T1000 (cell line): ENCODE measurements around the gene SYCP2L.

ENCODE experiments used
- DNase-seq: peaks from one replicate; lab custom pipeline; 2025; ENCODE audit warnings: mixed read lengths; lab: John Stamatoyannopoulos, UW

The SYCP2L gene

DNA sequence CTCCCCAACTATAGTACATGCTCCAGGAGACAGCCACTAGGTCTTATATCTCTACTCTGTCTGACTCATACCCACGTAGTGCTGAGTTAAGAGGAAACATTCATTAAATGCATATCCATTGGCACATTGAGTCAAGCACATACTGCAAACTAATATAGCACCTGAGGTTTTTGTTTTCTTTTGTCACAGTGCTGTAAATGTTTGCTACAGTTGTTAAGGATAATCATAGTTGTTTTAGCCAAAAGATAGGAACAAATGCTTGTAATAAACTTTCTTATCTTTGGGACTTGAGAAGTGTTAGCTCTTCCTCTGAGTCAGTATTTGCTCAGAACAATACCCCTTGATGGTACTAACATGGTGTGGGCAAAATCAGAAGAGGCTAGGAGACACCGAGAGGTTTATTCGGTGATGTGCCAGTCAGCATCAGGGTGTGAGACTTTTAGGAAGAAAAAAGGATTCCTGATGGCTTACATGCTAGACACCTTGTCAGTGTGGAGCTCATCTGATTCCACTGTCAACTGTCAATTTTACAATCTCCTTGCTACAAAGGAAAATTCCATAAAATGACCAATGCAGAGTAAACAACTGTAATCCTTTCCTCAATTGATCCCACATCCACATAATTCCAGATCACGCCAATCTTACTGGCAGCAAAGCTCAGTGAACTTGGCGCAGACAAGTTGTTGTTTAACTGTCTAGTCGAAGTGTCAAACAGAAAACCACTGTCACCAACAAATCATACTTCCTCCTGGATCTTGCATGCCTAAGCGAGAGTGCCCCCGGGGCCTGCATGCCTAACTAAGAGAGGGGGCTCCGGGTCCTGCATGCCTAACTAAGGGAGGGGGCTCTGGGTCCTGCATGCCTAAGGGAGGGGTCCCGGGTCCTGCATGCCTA, 121.1 kb downstream of the SYCP2L start:
- no peak for DNase-seq

DNA sequence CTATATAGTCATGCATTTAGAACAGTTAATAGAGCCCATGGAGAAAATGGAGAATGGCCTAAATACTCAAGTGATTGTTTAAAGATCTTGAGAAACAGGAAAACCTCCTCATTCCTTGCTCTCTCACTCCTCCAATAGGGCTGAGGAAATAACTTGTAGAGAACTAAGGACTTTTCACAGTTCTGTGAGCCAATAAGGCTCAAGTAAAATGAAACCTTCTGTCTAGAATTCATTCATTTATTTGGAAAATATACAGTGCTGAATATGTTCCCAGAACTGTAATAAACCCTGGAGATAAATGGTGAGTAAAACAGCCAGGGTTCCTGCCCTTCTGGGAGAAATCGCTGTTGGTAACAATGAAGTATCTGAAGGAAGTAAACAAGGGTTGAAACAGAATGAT, 122.0 kb downstream of the SYCP2L start:
- DNase-seq = no peak

DNA sequence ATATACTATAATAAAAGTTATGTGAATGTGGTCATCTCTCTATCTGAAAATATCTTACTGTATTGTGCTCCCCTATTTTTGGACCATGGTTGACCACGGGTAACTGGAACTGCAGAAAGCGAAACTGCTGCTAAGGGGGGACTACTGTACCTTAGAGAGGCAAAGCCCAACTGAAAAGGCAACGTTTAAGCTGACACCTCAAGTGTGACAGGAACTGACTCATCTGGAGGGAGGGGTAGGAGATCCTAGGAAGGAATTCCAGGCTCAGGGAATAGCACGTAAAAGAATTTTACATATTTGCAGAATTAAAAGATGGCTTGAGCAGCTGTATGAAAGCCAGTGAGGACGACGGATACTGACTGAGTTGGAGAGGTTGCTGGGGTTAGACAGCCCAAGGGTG, 122.5 kb downstream of the SYCP2L start:
- DNase-seq = no peak

DNA sequence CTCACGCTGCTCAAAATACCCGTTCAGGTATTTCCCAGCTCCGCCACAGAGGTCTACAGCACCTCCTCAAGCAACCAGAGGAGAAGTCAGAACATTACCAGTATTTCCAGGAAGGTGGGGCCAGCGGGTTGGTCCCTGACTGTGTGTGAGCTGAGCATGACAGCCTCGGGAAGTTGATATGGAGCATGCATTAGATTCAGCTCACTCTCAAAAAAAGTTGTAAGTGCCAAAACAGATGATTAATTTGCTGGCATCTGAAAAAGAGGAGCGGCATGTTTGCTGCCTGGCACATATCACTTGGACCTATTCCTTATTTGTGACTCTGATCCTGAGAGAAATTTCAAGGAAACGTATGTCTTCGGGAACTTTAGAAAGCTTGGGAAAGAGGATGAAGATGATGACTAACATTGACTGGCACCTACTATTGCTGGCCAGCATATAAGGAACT, 125.0 kb downstream of the SYCP2L start:
- no peak for DNase-seq

DNA sequence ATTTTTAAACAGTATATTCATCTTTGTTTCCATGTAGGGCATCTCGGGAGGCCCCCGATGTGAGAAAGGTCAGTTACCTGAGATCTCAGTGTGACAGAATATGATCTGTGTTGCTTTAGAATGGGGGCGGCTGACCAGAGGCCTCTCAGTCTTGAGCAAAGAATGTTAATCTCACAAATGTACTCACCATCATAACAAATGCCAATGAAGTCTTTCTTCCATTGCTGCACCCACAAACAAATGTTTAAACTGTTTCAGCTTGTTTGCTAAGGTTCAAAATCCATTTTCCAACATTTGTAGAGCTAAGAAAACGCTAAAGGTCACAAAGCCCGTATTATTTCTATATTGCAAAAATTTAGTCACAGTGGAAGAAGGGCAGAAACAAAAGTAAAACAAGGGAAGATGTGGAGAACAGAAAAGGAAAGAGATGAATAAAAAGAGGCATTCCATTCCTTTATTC, 125.5 kb downstream of the SYCP2L start:
- DNase-seq = no peak

DNA sequence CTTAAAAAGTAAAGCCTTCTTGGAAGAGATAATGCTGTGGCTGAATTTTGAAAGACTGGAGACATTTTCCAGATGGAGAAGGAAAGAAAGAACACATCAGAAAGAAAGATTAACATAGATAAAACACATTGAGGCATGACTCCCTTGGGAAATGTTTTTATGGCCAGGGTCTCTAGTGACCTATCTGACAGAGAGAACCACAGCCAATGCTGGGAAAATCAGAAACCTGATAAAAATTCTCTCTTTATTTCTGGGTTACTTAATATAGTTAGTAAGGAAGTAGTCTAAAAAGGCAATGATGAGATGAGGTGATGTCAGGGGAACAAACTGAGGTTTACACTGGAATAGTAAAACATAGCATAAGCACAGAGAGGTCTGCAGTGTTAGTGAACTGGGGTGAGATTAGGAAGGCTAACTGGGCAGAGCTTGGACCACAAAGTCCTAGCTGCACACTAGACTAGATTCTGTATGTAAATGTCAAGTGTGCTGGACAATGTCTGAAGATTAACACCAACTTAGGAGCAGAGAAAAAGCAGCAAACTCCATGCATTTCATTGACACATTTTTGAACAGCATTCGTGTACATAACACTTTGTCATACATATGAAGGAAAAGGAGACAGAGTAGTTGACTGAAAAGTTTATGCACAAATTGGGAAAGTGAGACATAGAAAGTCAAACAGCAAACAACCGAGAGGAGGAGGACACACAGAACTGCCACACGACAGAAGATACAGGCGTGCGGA, 126.3 kb downstream of the SYCP2L start:
- no peak for DNase-seq

DNA sequence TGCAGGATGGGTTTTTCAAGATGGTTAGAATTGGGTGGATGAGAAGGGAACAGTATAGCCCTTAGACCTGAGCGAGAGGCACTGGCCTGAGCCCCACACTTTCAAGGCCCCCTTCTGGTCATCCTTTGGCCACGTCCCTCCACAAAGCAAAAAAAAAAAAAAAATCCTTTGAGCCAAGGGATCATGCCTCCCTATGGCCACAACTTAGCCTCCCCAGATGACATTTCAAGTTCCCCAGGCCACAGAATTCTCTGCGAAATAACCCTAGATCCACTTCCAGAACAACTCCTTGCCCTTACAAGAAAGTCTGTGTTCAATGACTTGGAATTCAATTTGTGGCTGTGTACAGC, 126.8 kb downstream of the SYCP2L start:
- no peak for DNase-seq

DNA sequence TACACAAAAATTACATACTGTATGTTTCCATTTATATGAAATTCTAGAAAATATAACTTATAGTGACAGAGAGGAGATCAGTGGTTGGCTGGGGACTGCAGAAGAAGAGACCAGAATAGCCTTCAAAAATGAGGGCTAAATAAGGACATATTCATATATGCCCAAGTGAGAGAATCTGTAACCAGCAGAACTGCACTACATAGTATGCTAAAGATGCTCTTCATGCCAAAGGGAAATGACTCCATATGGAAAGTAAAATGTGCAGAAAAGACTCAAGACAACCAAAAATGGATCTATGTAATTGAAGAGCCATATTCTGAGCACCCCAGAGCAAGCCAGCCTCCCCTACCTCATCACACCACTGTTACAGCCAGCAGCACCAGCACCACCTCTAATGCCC, 128.2 kb downstream of the SYCP2L start:
- DNase-seq = no peak

DNA sequence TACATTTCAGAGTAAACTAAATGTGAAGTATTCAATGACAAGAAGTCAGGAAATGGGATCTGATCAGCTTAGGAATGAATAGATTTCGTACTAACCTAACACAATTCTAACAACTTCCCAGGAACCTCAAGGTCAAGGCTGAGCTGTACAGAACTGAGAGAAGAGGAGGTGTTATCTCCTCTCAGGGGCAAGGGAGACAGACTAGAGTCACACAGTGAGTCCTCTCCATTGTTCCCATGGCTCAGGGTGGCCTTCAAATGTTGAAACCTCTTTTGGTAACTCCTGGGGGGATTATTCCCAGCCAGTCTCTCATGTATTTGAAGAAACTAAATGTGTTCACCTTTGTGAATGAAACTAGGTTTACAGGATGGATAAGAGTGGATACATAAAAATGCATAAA, 129.6 kb downstream of the SYCP2L start:
- no peak for DNase-seq

DNA sequence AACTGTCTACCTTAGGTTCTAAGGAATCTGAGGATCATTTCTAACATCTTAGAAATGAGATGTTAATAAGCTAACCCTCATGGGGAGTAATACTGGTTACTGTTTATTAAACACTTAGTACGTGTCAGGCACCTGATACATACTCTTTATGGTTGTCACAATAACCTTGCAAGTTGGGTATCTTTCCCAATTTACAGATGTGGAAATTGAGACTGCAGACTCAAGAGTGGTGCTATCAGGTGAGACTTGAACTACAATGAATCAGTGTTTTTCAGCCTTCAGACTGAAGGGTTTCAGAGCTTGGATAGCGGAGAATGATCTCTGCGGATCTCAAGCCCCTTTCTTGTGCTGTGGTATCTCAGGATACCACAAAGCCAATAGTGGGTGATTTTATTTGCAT, 130.2 kb downstream of the SYCP2L start:
- no peak for DNase-seq

DNA sequence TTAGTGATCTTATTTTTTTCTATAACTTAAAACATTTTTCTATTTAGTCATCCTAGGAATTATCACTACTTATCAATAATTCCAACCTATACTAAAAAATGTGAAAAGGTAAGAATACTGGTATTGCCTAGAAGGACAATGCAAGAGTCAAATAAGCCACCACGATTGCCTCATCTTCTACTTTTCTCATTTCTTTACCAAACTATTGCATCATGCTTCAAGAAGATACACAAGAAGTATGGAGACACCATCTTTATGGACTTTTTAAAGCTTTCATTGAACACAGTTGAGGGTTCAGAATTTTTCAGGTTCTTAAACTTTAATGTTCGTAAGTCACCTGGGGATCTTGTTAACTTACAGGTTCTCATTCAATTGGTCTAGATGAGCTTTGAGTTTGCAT, 131.4 kb downstream of the SYCP2L start:
- no peak for DNase-seq

DNA sequence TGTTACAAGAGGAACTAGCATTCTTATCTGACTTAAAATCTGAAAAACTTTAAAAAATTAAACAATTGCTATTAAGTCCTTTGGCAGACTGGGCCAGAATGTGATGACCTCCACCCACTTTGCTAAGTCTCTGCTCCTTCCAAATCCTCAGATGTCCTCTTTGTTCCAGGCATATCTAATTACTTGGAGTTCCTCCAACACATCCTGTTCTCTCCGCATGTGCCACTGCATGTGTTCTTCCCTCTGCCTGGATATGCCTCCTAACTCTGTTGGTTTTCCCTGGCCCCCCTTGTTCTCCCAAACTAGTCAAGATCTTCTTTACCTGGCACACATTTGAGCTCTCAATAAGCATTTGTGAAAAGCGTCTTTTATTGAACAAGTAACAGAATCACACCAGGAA, 134.2 kb downstream of the SYCP2L start:
- no peak for DNase-seq

DNA sequence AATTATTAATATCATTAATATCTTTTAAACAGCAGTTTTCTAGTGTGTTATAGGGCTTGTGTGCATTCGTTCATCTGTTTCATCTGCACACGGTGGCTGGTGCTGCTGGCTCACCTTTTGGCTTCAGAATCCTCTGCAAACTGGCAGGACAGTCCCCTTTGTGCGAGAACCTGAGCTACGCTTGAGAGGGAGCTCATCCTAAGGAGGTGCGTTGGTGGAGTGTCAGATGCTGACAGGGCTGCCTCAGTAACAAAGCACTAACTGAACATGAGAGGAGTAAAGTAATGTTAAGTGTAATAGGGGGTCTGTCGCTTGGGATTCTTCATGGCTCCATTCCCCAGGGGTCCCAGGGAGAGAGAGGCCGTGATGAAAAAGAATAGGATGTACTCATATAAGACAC, 134.9 kb downstream of the SYCP2L start:
- no peak for DNase-seq

DNA sequence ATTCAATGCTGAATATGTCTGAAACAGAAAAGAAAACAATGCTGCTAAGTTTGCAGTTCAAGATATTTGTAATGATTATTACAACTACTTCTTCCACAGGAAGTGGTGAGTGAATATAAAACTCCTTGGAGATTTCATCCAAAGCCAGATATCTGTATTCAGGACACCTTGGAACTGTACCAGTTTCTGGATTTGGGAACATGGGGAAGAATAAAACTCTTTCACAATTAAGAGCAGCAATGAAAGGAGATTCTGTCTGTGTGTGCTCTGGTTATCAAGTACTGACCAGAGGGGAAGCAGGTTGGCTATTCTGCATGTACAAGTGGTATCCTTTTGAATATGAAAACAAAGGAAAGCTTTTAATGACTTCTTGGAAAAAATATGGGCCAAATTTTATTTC, 136.2 kb downstream of the SYCP2L start:
- DNase-seq = no peak
